ENCODE measurements around the gene RASA3. TPM values are rescaled to one million over a fixed set of nuclear protein-coding genes. Genes with fewer than 3 reads are reported as not detected.

Gene RASA3
- total RNA-seq, 3 donors from 2014 or later: 7.9 to 19.0 (median 8.4) TPM

DNA sequence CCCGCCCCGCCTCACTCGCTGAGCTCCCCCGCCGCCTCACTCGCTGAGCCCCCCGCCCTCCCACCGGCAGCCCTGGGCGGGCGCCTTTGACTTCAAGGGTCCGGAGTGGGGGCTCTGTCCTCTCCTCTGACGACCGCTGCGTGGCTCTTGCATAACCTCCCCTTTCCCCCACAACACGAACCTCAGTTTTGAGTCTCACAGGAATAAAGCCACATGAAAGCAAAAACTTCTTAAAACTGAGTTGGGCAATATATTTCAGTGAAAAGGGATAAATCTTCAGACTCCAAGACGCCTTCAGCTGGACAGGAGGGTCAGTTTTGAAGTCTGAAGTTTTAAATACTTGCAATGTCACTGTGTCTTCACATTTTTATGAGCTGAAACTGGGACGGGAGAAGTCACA, 87.9 kb downstream of the RASA3 start:
- no peak for ATAC-seq
- no peaks in the 10 kb centered on the region for H3K9me3 ChIP-seq
- no peak for TF ChIP-seq CTCF (IDR thresholded peaks at IDR 0.05)

DNA sequence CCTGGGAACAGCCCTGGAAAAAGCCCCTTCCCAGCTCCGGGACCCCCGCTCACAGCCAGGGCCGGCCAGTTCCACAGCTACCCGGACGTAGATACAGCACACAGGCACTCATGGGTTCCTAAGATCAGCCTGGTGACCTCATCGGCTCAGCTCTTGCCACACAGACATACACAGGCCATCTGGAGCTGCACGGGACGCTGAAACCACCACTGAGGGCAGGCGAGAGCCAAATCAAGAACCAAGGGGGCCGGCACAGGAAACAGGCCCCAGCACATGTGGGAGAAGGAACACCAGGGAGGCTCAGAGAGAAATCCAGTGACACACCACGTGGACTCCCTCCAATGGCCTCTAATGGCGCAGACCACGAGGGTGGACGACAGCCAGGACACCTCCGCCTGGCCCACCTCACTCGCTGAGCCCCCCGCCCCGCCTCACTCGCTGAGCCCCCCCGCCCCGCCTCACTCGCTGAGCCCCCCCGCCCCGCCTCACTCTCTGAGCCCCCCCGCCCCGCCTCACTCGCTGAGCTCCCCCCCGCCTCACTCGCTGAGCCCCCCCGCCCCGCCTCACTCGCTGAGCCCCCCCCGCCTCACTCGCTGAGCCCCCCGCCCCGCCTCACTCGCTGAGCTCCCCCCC, 88.9 kb downstream of the RASA3 start:
- Histone ChIP-seq H3K36me3 (ENCODE audit: low read depth) (no peaks in the 10 kb centered on the region), H3K4me1 (ENCODE audit: low read depth) (peaks cover 13% of the 10 kb centered on the region), H3K4me3 (no peak overlapping the region), H3K9me3 (no peaks in the 10 kb centered on the region)
- ATAC-seq (peak; percentile 44), DNase-seq (peak in 1 of 3 donors; percentile 57)
- intact Hi-C loops (cut with DNase I, micrococcal nuclease): no loop called here
- TF ChIP-seq CTCF (IDR thresholded peaks at IDR 0.05): no peak

More for the DNA sequence above, 87.9 kb downstream of the RASA3 start:
- intact Hi-C loops (cut with DNase I, micrococcal nuclease): no loop called here
- Histone ChIP-seq H3K36me3 (ENCODE audit: low read depth) (no peaks in the 10 kb centered on the region), H3K4me3 (no peak overlapping the region), H3K4me1 (ENCODE audit: low read depth) (peaks cover 20% of the 10 kb centered on the region)
- no peak for DNase-seq

- Histone ChIP-seq H3K36me3 (ENCODE audit: low read depth) (no peaks in the 10 kb centered on the region), H3K4me3 (no peak overlapping the region), H3K4me1 (ENCODE audit: low read depth) (peaks cover under 1% of the 10 kb centered on the region), H3K9me3 (no peaks in the 10 kb centered on the region)
- intact Hi-C loops (cut with DNase I, micrococcal nuclease): no loop called here
- ATAC-seq: no peak
- TF ChIP-seq CTCF (IDR thresholded peaks at IDR 0.05): no peak
- DNase-seq: no peak
Observed at GRCh38 chr13:114042066-114042815, 90.2 kb downstream of the RASA3 start.

DNA sequence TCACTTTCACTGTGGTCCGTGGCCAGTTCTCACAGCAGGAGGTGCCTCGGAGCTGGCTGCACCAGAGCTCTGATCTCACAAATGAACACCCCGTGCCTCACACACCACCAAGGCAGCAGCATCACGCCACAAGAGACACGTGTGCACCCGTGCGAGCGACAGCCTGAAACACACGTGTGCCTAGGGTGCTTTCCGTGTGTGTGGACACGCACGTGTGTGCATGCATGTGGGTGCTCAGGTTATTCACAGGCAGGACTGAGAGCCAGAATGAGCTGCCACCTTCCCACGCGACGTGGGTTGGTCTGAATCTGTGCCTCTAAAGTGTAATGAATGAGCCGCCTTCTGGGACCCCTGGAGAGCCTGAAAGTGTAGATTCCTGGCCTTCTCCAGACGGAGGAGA, 90.9 kb downstream of the RASA3 start:
- Histone ChIP-seq H3K4me1 (ENCODE audit: low read depth) (no peaks in the 10 kb centered on the region), H3K9me3 (no peaks in the 10 kb centered on the region), H3K4me3 (no peak overlapping the region), H3K36me3 (ENCODE audit: low read depth) (no peaks in the 10 kb centered on the region)
- ATAC-seq (no peak), DNase-seq (no peak)
- intact Hi-C loops (cut with DNase I, micrococcal nuclease): no loop called here
- no peak for TF ChIP-seq CTCF (IDR thresholded peaks at IDR 0.05)

DNA sequence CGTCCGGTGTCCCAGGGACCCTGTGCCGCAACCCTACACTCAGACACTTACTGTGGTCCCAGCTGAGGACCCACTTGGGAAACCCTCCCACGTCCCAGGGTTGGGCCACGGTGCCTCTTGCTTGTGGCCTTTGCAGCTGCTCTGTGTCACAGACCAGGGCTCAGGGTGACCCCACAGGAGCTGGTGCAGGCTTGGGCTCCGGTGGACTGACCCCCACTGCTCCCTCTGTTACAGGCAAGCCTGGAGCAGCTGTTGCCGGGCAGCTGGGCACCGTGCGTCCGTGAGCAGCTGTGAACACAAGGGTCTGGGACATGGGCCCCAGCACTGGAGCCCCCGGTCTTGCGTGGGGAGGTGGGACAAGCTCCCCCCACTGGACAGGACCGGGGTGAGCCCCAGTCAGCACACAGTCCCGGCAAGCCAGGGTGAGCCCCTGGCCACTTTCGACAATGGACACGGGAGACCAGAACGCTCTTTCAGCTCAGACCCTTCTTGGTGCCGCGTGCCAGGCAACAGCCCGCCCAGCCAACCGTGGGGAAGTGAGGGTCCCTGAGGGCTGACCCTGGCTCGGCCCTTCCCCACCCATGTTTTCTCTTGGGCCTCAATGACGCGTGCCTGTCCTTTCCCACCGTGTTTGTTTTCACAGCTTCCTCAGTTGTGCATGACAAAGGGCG, 92.8 kb downstream of the RASA3 start:
- no peak for ATAC-seq
- no peaks in the 10 kb centered on the region for H3K9me3 ChIP-seq
- no peak overlapping the region for H3K4me3 ChIP-seq
- no peaks in the 10 kb centered on the region for H3K36me3 ChIP-seq (ENCODE audit: low read depth)
- DNase-seq: no peak
- intact Hi-C loops (cut with DNase I, micrococcal nuclease): no loop called here
- no peak for TF ChIP-seq CTCF (IDR thresholded peaks at IDR 0.05)
- no peaks in the 10 kb centered on the region for H3K4me1 ChIP-seq (ENCODE audit: low read depth)

Data from mucosa of descending colon (tissue), 3 donors.